Measurements from ENCODE around the gene FIGNL1. TPM values are rescaled to one million over a fixed set of nuclear protein-coding genes. Genes with fewer than 3 reads are reported as not detected.
"Not testable (repeated sequence)": the region's sequence is repeated elsewhere in the genome, so short reads cannot be mapped to it uniquely, and the experiment has no call there.

Gene FIGNL1
- total RNA-seq, 1 donor from 2014 or later = 7.2 TPM

DNA sequence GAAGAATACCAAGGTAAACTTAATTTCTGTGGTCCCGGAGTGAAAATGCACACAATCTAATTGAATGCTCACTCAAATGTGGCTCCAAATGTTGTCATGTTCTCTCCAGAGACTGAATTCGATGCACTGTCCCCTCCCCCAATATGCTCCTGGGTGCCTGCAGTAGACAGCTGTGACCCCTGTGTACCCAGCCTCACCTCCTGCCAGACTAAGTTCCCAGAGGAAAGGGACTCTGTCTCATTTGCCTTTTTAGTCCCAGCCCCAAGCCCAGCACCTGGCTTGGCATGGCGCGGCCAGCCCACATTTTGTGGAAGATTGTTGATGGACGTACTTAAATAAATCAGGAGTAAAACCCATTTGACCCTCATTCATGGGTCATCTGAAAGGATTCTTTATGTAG is 21.8 kb upstream of the FIGNL1 start:
- no peak for DNase-seq (ENCODE audit: low spot score)

DNA sequence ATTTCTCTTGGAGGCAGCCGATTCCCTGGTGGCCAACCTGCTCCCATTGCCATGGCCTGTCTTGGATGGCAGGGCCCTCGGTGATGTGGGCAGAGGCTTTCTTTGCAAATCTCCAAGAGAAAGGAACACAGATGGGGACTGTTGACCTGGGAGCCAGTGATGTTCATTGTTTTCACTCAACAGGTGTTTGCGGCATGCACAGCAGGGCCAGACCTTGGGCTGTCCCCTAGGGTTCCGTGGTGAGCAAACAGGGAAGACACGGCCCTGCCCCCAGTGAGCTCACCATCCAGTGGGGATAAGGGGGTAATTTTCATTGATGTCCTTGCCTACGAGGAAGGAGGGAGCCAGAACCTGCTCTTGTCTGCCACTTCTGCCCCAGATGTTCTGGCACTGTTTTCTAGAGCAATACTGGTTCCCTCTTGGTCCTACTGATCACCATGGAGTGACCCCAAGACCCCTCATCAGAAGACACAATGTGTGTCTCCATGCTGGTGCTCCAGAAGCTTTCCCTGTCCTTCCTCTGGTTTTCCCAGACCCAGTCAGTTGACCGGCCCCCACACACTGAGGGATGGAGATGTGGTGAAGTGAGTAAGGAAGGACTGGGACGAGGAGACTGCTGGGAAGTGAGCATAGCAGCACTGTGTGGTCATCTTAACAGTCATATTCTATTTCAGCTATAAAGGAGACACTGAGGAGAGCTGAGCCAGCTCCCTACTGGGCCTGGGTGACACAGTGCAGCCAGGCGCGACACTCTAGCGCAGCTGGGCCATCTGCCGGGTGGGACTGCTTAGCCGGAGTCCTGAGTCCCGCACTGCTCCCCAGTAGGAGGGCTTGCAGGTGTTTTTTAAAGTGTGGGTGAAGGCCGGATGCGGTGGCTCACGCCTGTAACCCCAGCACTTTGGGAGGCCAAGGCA is 20.4 kb upstream of the FIGNL1 start:
- no peak for DNase-seq (ENCODE audit: low spot score)

DNA sequence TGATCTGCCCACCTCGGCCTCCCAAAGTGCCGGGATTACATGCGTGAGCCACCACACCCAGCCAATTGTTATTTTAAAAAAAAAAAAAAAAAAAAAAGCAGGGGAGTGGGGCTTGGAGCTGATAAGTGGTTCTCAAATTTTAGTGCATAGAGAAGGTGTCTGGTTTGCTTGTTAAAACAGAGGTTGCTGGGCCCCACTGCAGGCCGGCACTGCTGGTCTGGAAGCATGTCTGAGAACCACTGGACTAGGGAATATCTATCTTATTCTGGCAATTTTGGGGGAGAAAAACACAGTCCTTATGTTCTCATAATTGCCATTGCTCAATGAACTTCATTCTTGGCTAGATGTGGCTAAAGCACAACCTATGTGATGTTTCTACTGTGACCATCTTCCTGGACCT is 19.0 kb upstream of the FIGNL1 start:
- DNase-seq (ENCODE audit: low spot score) = no peak

DNA sequence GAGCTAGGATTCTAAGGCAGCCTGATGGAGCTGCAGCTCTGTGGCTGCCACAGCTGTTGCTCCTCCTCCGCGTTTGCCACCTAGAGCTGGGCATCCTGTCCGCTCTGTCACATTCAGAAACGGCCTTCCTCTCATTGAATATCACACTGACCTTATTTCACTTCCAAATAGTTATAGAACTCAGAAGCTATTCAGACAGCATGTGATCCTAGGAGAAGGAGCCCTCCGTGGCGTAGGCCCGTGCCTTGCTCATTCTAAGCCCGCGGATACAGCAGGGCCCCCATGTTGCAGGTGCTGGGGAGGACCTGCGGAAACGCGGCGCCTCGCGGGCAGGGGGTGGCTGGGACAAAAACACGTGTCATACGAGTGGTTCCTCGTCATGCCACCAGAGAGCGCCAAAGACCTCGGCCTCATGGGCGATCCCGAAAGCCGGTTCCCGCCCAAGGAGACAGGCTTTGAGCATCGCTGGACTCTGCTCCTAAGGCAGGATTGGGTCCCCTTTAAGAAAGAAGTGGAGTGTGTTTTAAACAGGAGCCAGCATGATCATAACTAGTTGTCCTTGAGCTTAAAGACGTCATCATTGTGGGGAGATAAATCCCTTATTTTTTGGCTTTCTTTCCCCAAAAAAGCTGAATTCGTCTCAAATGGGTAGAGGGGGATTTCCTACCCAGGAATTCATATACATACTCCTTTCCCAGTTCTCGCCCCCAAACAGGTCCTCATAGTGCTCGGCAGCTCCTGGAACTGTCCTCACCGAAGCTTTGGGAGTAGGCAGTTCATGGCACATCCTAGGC is 17.9 kb upstream of the FIGNL1 start:
- no peak for DNase-seq (ENCODE audit: low spot score)

DNA sequence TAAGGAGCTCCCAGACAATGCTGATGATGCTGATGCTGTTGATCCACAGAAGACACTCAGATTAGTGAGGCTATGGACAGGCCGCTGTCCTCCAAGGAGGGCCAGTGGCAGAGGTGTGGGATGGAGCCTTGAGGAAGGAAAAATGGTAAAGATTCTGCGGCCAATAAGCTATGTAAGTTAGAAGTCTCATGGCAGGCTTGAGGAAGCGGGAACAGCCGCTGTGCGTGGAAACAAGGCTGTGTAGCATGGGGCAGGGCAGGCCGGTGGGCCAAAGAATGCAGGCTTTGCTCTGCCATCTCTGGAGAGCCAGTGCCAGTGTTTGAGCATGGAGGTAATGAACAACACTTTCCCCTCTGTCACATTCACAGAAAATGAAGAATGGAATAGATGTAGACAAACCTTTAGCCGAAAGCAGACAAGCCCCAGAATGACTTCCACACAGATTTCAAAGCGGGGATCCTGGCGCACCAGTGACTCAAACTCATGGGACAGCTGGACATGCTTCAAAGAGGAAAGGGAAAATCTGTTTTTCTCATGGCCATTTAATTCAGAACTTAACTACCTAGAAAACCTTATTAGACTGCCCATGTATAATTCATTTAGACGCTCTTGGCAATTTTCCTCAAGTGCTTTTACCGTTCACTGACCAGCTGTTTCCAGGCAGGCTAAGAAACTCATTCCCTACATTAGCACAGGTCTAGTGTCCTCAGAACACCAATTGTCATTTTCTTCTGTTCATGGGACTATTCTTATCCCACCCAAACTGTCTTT is 16.9 kb upstream of the FIGNL1 start:
- DNase-seq (ENCODE audit: low spot score) = no peak

DNA sequence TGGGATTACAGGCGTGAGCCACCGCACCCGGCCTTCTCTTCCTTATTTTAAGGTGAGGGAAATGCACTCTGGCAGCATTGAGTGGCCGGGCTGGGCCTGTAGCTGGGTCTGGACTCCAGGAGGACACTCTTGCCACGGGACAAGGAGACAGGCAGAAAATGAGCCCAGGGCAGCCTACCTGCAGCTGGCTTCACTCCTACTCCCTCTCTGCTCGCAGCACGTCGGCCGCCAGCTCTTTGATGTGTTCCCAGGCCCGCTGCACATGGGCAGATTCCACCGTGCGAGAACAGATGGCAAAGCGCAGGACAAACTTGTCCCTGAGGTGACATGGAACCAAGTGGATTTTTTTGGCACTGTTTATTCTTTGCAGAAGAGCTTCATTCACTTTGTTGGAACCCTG is 12.9 kb upstream of the FIGNL1 start:
- DNase-seq (ENCODE audit: low spot score) = no peak

DNA sequence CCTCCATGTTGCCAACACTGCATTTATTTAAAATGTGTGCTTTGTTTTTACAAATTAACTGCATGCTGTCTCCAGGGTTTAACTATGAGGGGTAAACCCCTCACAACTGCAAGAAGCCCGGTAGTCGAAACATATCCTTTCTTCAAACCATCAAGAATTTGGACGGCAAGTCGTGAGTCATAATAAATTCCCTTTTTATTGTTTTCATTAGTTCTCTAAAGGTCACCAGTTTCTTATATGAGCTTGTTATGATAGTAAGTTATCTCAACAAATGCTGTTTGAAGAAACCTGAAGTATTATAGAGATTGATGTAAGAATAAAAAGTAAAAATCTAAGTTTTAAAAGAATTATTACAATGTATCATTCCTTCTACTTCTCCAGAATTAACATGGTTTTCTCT is 12.2 kb upstream of the FIGNL1 start:
- DNase-seq (ENCODE audit: low spot score) = no peak

DNA sequence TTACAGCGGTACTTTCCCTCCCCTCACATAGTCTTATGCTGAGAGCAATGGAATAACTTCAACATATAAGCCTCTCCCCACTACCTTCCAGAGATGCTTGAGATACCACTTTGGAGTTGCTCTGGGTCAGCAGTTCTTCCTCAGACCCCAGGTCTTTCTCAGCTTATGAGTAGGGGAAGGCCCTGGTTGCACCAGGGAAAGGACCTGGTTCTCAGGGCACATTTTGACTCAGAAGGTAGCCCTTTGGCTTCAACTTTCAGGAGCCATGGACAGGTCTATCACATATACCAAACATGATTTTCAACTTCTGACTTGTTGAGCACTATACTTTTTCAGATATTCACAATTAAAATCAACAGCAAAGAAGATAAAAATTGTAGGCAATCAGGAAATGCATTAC is 11.5 kb upstream of the FIGNL1 start:
- DNase-seq (ENCODE audit: low spot score) = no peak

DNA sequence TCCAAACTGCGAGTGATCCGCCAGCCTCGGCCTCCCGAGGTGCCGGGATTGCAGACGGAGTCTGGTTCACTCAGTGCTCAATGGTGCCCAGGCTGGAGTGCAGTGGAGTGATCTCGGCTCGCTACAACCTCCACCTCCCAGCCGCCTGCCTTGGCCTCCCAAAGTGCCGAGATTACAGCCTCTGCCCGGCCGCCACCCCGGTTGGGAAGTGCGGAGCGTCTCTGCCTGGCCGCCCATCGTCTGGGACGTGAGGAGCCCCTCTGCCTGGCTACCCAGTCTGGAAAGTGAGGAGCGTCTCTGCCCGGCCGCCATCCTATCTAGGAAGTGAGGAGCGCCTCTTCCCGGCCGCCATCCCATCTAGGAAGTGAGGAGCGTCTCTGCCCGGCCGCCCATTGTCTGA is 9.0 kb upstream of the FIGNL1 start:
- DNase-seq (ENCODE audit: low spot score) = not testable (repeated sequence)

DNA sequence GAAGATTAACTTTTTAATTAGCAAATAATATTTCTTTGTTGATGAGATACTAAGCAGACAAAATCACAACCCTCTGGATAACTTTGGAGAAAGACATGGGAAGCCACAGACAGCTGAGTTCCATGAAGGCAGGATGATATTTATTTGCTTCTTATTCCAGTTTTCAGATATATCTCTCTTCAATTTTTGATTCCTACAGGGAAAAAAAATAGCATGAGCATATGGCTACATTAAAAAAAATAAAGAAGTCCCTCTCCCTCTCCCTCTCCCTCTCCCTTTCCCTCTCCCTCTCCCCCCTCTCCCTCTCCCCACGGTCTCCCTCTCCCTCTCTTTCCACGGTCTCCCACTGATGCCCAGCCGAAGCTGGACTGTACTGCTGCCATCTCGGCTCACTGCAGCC is 8.5 kb upstream of the FIGNL1 start:
- DNase-seq (ENCODE audit: low spot score) = not testable (repeated sequence)

DNA sequence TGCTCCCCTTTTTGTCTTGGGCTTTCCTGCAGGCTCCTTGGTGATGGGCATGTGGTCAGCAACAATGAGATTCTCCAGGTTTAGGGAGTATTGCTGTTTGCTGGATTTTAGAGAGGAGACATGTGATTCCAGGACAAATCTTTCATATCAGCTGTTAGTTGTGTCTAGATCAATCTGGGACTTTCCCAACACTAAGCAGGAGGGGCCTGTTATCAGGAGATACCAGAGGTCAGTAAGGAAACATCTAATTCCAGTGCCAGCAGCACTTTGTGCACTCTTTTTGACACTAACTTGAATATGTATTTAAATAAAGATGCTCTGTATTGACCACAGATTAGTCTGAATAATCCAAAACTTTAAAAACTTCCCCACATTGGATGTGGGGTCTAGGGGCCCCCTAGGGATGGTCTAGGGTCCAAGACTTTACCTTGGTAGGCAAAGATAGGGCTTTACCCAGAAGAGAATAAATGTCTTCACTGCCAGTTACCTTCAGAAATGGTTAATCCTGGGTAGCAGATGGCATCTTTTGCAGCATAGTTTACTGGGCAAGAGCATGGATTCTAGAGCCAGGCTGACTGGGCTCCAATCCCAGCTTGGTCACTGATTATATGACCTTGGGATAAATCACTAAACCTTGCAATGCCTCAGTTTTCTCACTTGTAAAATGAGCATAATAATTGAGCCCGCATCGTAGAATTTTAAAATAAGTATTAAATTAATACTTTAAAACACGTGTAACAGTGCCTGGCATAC is 6.4 kb upstream of the FIGNL1 start:
- DNase-seq (ENCODE audit: low spot score) = no peak

DNA sequence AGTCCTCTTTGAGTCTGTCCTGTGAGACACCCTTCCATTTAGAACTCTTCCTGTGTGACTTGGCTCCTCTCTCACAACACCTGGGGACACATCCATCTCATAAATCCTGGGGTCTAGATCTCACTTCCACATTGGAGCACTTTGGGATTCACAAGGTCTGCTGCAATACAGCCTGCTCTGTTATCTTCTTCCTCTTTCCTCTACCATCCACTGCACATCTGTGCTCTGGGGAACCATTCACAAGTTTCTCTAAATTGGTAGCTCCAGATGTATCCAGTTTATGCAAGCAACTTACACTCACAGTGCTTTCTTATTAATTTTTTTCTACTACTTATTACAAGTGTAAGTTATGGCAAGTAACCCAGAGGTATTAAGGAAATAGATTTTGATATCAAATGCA is 5.5 kb upstream of the FIGNL1 start:
- no peak for DNase-seq (ENCODE audit: low spot score)

DNA sequence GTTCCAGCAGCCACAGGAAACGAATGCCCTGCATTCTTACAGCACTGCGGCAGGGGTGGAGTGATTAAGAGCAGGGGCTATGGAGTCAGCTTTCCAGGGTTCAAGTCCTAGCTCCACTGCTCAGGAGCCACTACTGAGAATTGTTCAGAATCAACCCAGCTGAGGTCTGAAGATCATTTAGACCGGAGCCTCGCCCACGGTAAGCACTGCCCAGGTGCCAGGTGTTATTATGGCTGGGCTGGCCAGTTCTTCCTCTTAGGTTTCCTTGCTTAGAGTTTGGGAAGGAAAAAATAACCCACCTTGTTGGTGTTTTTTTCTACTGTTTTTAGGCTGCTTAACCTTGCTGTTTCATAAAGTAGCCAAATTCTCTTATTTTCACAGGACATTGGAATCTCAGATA is 4.8 kb upstream of the FIGNL1 start:
- no peak for DNase-seq (ENCODE audit: low spot score)

DNA sequence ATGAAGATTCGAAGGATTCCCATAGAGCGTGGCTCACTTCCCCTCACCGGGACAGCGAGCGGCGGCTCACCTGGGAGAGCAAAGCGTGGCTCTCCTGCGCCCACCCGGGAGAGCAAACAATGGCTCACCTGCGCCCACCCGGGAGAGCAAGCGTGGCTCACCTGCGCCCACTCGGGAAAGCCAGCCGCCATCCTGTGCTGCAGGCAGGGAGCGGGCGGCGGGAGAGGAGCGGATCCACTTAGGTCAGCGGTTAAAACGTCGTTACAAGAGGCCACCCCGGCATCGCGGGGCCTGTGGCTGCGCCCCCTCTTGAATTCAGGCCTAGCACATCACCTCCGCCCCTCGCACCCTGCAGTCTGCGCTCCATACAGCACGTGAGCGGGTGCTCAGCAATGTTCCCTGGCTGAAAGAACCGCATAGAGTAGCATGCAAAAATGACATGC is 461 bp upstream of the FIGNL1 start:
- DNase-seq (ENCODE audit: low spot score) = no peak

DNA sequence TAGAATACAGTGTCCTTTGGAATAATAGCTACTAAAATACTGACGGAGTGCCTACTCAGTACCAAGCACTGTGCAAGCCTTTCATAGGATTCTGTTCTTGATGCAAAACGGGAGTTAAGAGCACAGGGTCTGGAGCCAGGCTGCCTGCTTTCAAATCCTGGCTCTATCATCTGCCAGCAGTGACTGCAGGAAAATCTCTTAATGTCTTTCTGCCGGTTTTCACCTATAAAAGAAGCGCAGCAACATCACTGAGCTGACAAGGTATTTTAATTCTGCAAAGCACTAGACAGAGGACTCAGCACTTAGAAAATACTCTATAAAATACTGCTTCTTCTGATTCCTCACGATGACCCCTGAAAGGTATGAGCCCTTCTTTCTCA is 659 bp downstream of the FIGNL1 start:
- no peak for DNase-seq (ENCODE audit: low spot score)

DNA sequence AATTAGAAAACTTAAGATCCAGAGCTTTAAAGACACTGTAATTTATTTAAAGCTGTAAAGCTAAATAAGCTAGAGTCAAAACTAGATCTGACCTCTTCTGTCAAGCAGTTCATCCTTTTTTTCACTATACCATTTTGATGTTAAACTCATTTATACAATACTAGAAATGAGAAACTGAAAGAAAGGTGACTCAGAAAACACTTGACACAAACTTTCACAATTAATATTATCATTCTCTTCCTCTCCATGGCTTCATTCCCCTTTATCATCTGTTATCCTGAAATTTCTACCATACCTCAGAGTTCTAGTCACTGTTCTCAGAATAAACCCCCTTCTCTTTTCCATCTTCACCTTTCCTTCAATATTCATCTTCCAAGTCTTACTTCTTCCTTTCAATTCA is 1.3 kb downstream of the FIGNL1 start:
- no peak for DNase-seq (ENCODE audit: low spot score)

DNA sequence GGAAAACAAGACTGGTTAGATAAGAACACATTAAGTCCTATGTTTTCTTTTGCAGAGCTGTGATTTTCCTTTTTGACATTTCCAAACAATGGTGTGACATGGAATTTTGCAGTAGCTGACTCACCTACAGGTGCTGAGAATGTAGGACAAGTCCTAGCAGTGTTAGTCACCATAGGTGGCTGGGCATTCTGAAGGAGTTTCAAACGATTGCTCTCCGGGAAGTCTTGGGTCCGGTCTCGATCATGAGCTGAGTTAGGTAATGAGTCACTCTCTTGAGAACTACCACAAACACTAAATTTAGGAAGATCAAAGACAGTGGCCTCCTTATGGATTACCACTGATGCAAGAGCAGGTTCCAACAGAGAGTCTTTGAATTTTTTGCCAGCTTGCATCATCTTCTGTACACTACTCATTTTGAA is 3.6 kb downstream of the FIGNL1 start:
- DNase-seq (ENCODE audit: low spot score) = no peak

DNA sequence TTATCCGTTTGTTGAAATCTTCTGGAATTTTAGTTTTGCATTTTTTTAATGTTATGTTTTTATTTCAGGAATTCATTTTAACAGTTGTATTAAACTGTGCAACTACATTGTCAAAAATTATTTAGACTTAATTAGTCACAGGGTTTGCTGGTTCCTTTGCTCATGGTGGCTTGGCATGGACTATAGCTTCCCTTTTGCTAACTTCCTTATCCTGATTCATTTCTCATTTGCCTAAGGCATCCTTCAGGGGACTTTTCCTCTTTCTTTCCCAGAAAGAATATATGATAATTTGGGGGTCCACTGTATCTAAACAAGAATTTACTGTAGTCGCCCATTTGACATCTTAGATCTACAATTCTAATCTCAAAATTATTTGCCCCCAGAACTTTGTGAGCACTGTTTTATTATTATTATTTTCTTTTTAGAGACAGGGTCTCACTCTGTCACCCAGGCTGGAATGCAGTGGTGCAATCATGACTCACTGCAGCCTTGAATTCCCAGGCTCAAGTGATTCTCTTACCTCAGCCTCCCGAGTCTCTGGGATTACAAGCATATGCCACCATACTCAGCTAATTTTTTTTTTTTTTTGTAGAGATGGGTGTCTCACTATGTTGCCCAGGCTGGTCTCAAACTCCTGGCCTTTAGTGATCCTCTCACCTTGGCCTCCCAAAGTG is 13.9 kb downstream of the FIGNL1 start:
- no peak for DNase-seq (ENCODE audit: low spot score)

DNA sequence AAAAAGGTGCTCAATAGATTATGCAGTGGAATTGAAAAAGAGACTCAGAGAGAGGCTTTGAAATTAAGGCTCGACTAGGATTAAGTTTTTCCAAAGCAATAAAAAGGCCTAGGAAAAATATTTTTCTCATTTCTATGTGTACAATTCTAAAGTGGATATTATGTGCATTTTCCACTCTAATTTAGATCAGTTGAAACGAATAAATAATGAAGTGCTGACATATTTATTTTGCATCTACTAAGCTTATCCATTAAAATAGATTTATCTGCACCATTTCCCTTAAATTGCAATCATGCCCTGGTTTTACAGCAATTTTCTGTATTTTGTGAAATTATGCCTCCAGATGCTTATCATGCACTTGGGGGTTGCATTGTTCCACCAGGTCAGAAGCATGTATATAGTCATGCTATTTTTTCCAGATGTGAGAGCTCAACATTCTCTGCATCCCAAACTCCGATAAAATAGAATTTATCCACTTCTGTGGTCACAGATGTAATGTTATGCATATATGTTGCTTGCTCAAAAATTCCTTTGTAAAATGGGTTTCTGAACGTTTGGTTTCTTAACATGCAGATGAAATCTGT is 18.3 kb downstream of the FIGNL1 start:
- no peak for DNase-seq (ENCODE audit: low spot score)

DNA sequence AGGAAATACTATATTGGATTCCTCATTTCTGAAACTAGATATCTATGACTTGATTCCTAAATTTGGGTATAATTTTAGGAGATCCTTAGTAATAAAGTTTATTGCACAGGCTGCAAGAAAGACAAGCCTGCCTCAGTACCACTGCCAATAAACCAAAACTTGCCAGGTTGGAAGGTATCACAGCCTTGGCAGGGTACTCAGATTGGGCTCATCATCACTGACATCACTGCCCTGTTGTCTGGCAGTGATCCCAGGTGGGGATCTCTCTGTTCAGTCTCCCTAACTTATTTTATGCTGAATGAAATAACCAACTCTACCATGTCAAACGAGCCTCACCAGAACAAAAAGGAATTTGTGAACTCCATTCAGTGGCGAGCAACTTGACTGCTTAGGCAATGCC is 18.8 kb downstream of the FIGNL1 start:
- DNase-seq (ENCODE audit: low spot score) = no peak
